Measurements from ENCODE around the gene ATP2B2.

The ATP2B2 gene

GRCh38 chr3:10470120-10471053, 35.0 kb downstream of the ATP2B2 start:
- no peak for DNase-seq (ENCODE audit: low read depth, low spot score)

- no peak for DNase-seq (ENCODE audit: low read depth, low spot score)
Measured at GRCh38 chr3:10469441-10470119, 35.8 kb downstream of the ATP2B2 start.

- no peak for DNase-seq (ENCODE audit: low read depth, low spot score)
Measured at GRCh38 chr3:10468613-10469354, 36.6 kb downstream of the ATP2B2 start.

GRCh38 chr3:10467904-10468612, 37.3 kb downstream of the ATP2B2 start:
- no peak for DNase-seq (ENCODE audit: low read depth, low spot score)

GRCh38 chr3:10467204-10467603, 38.2 kb downstream of the ATP2B2 start:
- DNase-seq (ENCODE audit: low read depth, low spot score), result no peak

GRCh38 chr3:10466186-10466585, 39.2 kb downstream of the ATP2B2 start:
- DNase-seq (ENCODE audit: low read depth, low spot score), result no peak

GRCh38 chr3:10465161-10465560, 40.2 kb downstream of the ATP2B2 start:
- DNase-seq (ENCODE audit: low read depth, low spot score), result no peak

GRCh38 chr3:10463533-10464434, 41.6 kb downstream of the ATP2B2 start:
- no peak for DNase-seq (ENCODE audit: low read depth, low spot score)

- no peak for DNase-seq (ENCODE audit: low read depth, low spot score)
Measured at GRCh38 chr3:10462641-10463532, 42.5 kb downstream of the ATP2B2 start.

- DNase-seq (ENCODE audit: low read depth, low spot score), result no peak
Measured at GRCh38 chr3:10460951-10461545, 44.3 kb downstream of the ATP2B2 start.

- DNase-seq (ENCODE audit: low read depth, low spot score), result peak; percentile 52
Measured at GRCh38 chr3:10459954-10460754, 45.2 kb downstream of the ATP2B2 start.

- no peak for DNase-seq (ENCODE audit: low read depth, low spot score)
Measured at GRCh38 chr3:10457560-10457959, 47.8 kb downstream of the ATP2B2 start.

- DNase-seq (ENCODE audit: low read depth, low spot score), result no peak
Measured at GRCh38 chr3:10456981-10457380, 48.4 kb downstream of the ATP2B2 start.

- no peak for DNase-seq (ENCODE audit: low read depth, low spot score)
Measured at GRCh38 chr3:10455545-10455914, 49.9 kb downstream of the ATP2B2 start.

GRCh38 chr3:10454907-10455544, 50.4 kb downstream of the ATP2B2 start:
- DNase-seq (ENCODE audit: low read depth, low spot score), result no peak

GRCh38 chr3:10453431-10454163, 51.8 kb downstream of the ATP2B2 start:
- no peak for DNase-seq (ENCODE audit: low read depth, low spot score)

Data from brain pericyte (primary cell).